Lung (tissue), 12 donors: ENCODE measurements around the gene SESTD1. TPM values are rescaled to one million over a fixed set of nuclear protein-coding genes. Genes with fewer than 3 reads are reported as not detected.

Experiments used
- ATAC-seq: fragments of 200-7000 bp; cut with Tn5 transposase; one replicate; pipeline ENCODE4 v1.9.1; 2020; ENCODE audit warnings: moderate number of reproducible peaks; ENCODE audit not compliant: insufficient read depth, low FRiP score
- DNase-seq, 3 donors: peaks; one replicate each; pipeline ENCODE4 v3.0.0-alpha.2; 2013 to 2017
- H3K27ac ChIP-seq, 2 donors: one replicate each; pipeline ENCODE4 v1.5.1; 2013; ENCODE audit warnings: mild to moderate bottlenecking in 2 of 2, moderate library complexity in 2 of 2, control low read depth in 1 of 2, inconsistent platforms in 1 of 2, low read depth in 1 of 2, low read length in 1 of 2
- H3K27me3 ChIP-seq, 3 donors: one replicate each; pipeline ENCODE4 v1.5.1; 2013; ENCODE audit warnings: low read length in 2 of 3; ENCODE audit not compliant: control insufficient read depth in 3 of 3, insufficient read depth in 3 of 3
- H3K36me3 ChIP-seq, 4 donors: one replicate each; pipeline ENCODE4 v1.5.1; 2013; ENCODE audit warnings: low read length in 4 of 4, mild to moderate bottlenecking in 1 of 4, moderate library complexity in 1 of 4; ENCODE audit not compliant: control insufficient read depth in 4 of 4, insufficient read depth in 4 of 4
- H3K4me1 ChIP-seq, 5 donors: one replicate each; pipeline ENCODE4 v1.5.1; 2013; ENCODE audit warnings: low read length in 5 of 5, mild to moderate bottlenecking in 2 of 5, moderate library complexity in 1 of 5; ENCODE audit not compliant: control insufficient read depth in 5 of 5, insufficient read depth in 5 of 5
- H3K4me3 ChIP-seq: one replicate; pipeline ENCODE4 v1.5.1; 2013; ENCODE audit warnings: mild to moderate bottlenecking, control low read depth, moderate library complexity
- H3K9ac ChIP-seq, 2 donors: one replicate each; pipeline ENCODE4 v1.5.1; 2013; ENCODE audit warnings: low read length in 2 of 2, control low read depth in 1 of 2; ENCODE audit not compliant: insufficient read depth in 1 of 2
- H3K9me3 ChIP-seq, 4 donors: one replicate each; pipeline ENCODE4 v1.5.1; 2013; ENCODE audit warnings: low read length in 3 of 4, mild to moderate bottlenecking in 1 of 4, moderate library complexity in 1 of 4; ENCODE audit not compliant: control insufficient read depth in 4 of 4, insufficient read depth in 3 of 4
- CTCF ChIP-seq: IDR thresholded peaks from 2 replicates; pipeline ENCODE4 v1.5.1; 2012; ENCODE audit warnings: mild to moderate bottlenecking; ENCODE audit errors: control extremely low read depth, extremely low read depth
- WGBS, 2 donors: extraction: QIAGEN DNeasy Blood & Tissue Kit; methylation state at CpG; one replicate each; pipeline ENCODE4 v1.1.7; 2013; 5-methylcytosine and 5-hydroxymethylcytosine counted together
- polyA plus RNA-seq, 2 donors: library from polyadenylated mRNA; stranded (reverse); fragments of 200-250 nt; gene quantifications; one replicate each; pipeline ENCODE4 v1.2.1, GENCODE V29; 2013
- total RNA-seq, 2 donors: library from RNA; depleted of rRNA in 1 of 2; stranded (reverse); fragments of >200 nt in 1 of 2; gene quantifications; one replicate each; pipeline ENCODE4 v1.2.1, GENCODE V29; 2014 to 2021
- donor health status: control.
- donor health status: control.
- donor health status: Bipolar disorder and iron deficiency.
- donor health status: healthy.
- donor health status: DM: yes; HTN: yes; CAD: no.

SESTD1 gene
- total and polyA plus RNA-seq, 4 donors, result 11.2 to 96.4 (median 49.3) TPM

GRCh38 chr2:179181002-179181401 lies 83.6 kb downstream of the SESTD1 start:
- ATAC-seq, result no peak
- no peak overlapping the region for H3K27ac ChIP-seq
- TF ChIP-seq CTCF, result no peak
- WGBS, 2 donors, result 90 to 94% methylated on average over 3 of the region's 3 CpGs
- H3K9me3 ChIP-seq, result peaks cover 0 to 2% (median 0%) of the 10 kb centered on the region in 4 donors
- no peaks in the 10 kb centered on the region for H3K27me3 ChIP-seq
- DNase-seq, result no peak
- H3K9ac ChIP-seq, result no peak overlapping the region
- H3K4me3 ChIP-seq, result no peak overlapping the region
- peaks cover 0 to 8% (median 4%) of the 10 kb centered on the region in 4 donors for H3K36me3 ChIP-seq
- peaks cover 0 to 5% (median 0%) of the 10 kb centered on the region in 5 donors for H3K4me1 ChIP-seq

- Histone ChIP-seq H3K9ac (no peak overlapping the region), H3K9me3 (peaks cover 0 to 2% (median 0%) of the 10 kb centered on the region in 4 donors), H3K4me1 (peaks cover 0 to 5% (median 0%) of the 10 kb centered on the region in 5 donors), H3K27me3 (no peaks in the 10 kb centered on the region), H3K4me3 (no peak overlapping the region), H3K27ac (no peak overlapping the region), H3K36me3 (peaks cover 0 to 9% (median 6%) of the 10 kb centered on the region in 4 donors)
- 72 to 78% methylated on average over 2 of the region's 2 CpGs for WGBS, 2 donors
- no peak for TF ChIP-seq CTCF
- ATAC-seq (no peak), DNase-seq (peak in 2 of 3 donors; percentile 5 to 29)
Measured at GRCh38 chr2:179180242-179180641, 84.4 kb downstream of the SESTD1 start.

GRCh38 chr2:179179719-179180118 lies 84.9 kb downstream of the SESTD1 start:
- H3K27ac ChIP-seq, result no peak overlapping the region
- peaks cover 0 to 12% (median 6%) of the 10 kb centered on the region in 4 donors for H3K36me3 ChIP-seq
- ATAC-seq (no peak), DNase-seq (no peak)
- H3K27me3 ChIP-seq, result no peaks in the 10 kb centered on the region
- WGBS, 2 donors, result 90 to 91% methylated on average over 2 of the region's 2 CpGs
- H3K9ac ChIP-seq, result no peak overlapping the region
- no peak overlapping the region for H3K4me3 ChIP-seq
- peaks cover 0 to 5% (median 0%) of the 10 kb centered on the region in 5 donors for H3K4me1 ChIP-seq
- H3K9me3 ChIP-seq, result peaks cover 0 to 2% (median 0%) of the 10 kb centered on the region in 4 donors
- TF ChIP-seq CTCF, result no peak

- Histone ChIP-seq H3K9me3 (peaks cover 0 to 2% (median 0%) of the 10 kb centered on the region in 4 donors), H3K27ac (no peak overlapping the region), H3K4me3 (no peak overlapping the region), H3K27me3 (no peaks in the 10 kb centered on the region), H3K36me3 (peaks cover 3 to 13% (median 7%) of the 10 kb centered on the region in 4 donors), H3K9ac (no peak overlapping the region), H3K4me1 (peaks cover 0 to 4% (median 0%) of the 10 kb centered on the region in 5 donors)
- ATAC-seq (no peak), DNase-seq (no peak)
- no peak for TF ChIP-seq CTCF
- 94 to 96% methylated on average over 1 of the region's 1 CpG for WGBS, 2 donors
Measured at GRCh38 chr2:179177694-179178093, 86.9 kb downstream of the SESTD1 start.
